SK-N-MC (cell line): ENCODE measurements around the gene IFNAR1.

Experiments
- EZH2 ChIP-seq: fragments of 200-600 bp; sonication (generic); IDR thresholded peaks from one replicate; pipeline ENCODE4 v1.6.1; 2017; ENCODE audit warnings: antibody characterized with exemption
- POLR2AphosphoS5 ChIP-seq: IDR thresholded peaks from 2 replicates; pipeline ENCODE4 v1.6.1; 2012; ENCODE audit warnings: mild to moderate bottlenecking, low read depth, low read length, borderline replicate concordance

- TF ChIP-seq POLR2AphosphoS5 (no peak), EZH2 (no peak)
These were observed 73.6 kb downstream of the IFNAR1 start for GRCh38 chr21:33398361-33398760.
